Measurements from ENCODE around the gene TENM3. TPM values are rescaled to one million over a fixed set of nuclear protein-coding genes. Genes with fewer than 3 reads are reported as not detected.

The TENM3 gene
- total and polyA plus RNA-seq, 12 donors, result 2.6 to 54.4 (median 42.8) TPM

GRCh38 chr4:182616476-182616875 is 373.3 kb downstream of the TENM3 start:
- H3K27ac ChIP-seq, result no peak overlapping the region
- H3K9me3 ChIP-seq (replicated peaks in 1 of 3), result no peaks in the 10 kb centered on the region
- DNase-seq, result no peak
- H3K36me3 ChIP-seq (replicated peaks in 1 of 2), result no peaks in the 10 kb centered on the region
- no peaks in the 10 kb centered on the region for H3K4me1 ChIP-seq (replicated peaks in 1 of 2)
- TF ChIP-seq CTCF (IDR thresholded peaks at IDR 0.05), result no peak
- no peak for TF ChIP-seq POLR2A (IDR thresholded peaks at IDR 0.05)
- WGBS, 4 donors, result 83 to 92% (median 85%) methylated on average over 4 of the region's 4 CpGs
- intact Hi-C loops (cut with DNase I), result no loop called here
- H3K27me3 ChIP-seq, result no peaks in the 10 kb centered on the region
- no peak overlapping the region for H3K4me3 ChIP-seq

DNA sequence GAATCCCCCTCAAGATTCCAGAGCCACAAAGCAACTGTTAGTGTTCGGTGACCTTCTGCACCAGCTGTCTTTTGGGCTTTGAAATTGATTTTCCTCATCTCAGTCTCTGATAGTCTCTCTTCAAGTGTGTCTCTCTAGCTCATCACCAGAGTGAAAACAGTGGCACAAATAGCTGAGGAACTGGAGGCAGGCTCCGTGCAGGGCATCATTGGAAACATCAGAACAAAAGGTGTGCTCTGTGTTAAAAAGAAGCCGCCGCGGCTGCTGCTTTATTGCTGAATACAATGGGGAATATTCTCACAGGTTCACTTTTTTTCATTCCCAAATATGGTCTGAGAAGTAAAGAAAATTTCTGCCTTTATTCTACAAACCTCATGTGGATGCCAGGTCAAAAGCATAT is 376.5 kb downstream of the TENM3 start:
- DNase-seq, result no peak
- intact Hi-C loops (cut with DNase I), result no loop called here
- WGBS, 4 donors, result 90 to 93% (median 91%) methylated on average over 5 of the region's 5 CpGs
- H3K4me1 ChIP-seq (replicated peaks in 1 of 2), result no peaks in the 10 kb centered on the region
- no peaks in the 10 kb centered on the region for H3K36me3 ChIP-seq (replicated peaks in 1 of 2)
- no peaks in the 10 kb centered on the region for H3K27me3 ChIP-seq
- no peak overlapping the region for H3K27ac ChIP-seq
- H3K9me3 ChIP-seq (replicated peaks in 1 of 3), result no peaks in the 10 kb centered on the region
- TF ChIP-seq POLR2A (IDR thresholded peaks at IDR 0.05) (no peak), CTCF (IDR thresholded peaks at IDR 0.05) (no peak)
- no peak overlapping the region for H3K4me3 ChIP-seq

- Histone ChIP-seq H3K9me3 (replicated peaks in 1 of 3) (no peaks in the 10 kb centered on the region), H3K27ac (no peak overlapping the region), H3K27me3 (no peaks in the 10 kb centered on the region), H3K4me3 (no peak overlapping the region), H3K36me3 (replicated peaks in 1 of 2) (no peaks in the 10 kb centered on the region), H3K4me1 (replicated peaks in 1 of 2) (no peaks in the 10 kb centered on the region)
- WGBS, 4 donors, result 85 to 88% (median 85%) methylated on average over 10 of the region's 10 CpGs
- TF ChIP-seq POLR2A (IDR thresholded peaks at IDR 0.05) (no peak), CTCF (IDR thresholded peaks at IDR 0.05) (no peak)
- DNase-seq, result no peak
- intact Hi-C loops (cut with DNase I), result no loop called here
These were observed 377.1 kb downstream of the TENM3 start for GRCh38 chr4:182620111-182620980.

GRCh38 chr4:182624281-182624680 is 381.1 kb downstream of the TENM3 start:
- Histone ChIP-seq H3K36me3 (replicated peaks in 1 of 2) (no peaks in the 10 kb centered on the region), H3K4me1 (replicated peaks in 1 of 2) (no peaks in the 10 kb centered on the region), H3K4me3 (no peak overlapping the region), H3K27ac (no peak overlapping the region), H3K9me3 (replicated peaks in 1 of 3) (no peaks in the 10 kb centered on the region), H3K27me3 (no peaks in the 10 kb centered on the region)
- WGBS, 4 donors, result 82 to 94% (median 91%) methylated on average over 8 of the region's 8 CpGs
- DNase-seq, result no peak
- TF ChIP-seq POLR2A (IDR thresholded peaks at IDR 0.05) (no peak), CTCF (IDR thresholded peaks at IDR 0.05) (no peak)
- intact Hi-C loops (cut with DNase I), result no loop called here

All from adrenal gland (tissue), 12 donors.